GM13976 (cell line): ENCODE results near the gene ZNF791.

Experiments
- DNase-seq: peaks from one replicate; pipeline ENCODE4 v3.0.0; 2012; ENCODE audit warnings: low spot score
- in situ Hi-C: fragments of 300-500 bp; cut with MboI; formaldehyde crosslinking; loops from one replicate; pipeline ENCODE4 v1.12.0; 2022; ENCODE audit warnings: low sequenced_read_pairs, mixed read lengths, inconsistent platforms; ENCODE audit not compliant: unreplicated experiment
- TF ChIP-seq, protein P1 (sequence below): IDR thresholded peaks from 2 replicates; pipeline ENCODE4 v1.5.1; 2012; ENCODE audit warnings: borderline replicate concordance, mild to moderate bottlenecking; ENCODE audit not compliant: insufficient read depth; ENCODE audit errors: extremely low read depth, missing control alignments, control extremely low read depth

The ZNF791 gene

DNA sequence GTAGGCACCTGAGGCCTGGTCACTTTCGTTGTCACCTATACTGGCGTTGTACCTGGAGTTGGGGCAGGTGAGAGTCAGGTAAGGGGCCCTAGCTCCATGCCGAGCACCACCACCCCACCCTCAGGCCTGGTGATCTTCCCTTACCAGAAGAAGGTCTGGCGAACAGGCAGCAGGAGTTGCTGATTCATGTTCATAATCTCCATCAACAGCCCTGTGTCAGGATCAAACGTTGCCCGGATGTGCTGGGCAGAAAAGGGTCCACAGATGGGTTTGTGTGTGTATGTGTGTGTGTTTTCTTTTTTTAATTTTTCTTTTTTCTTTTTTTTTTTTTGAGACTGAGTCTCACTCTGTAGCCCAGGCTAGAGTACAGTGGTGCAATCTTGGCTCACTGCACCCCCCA, 41.5 kb downstream of the ZNF791 start:
- TF ChIP-seq, protein P1, sequence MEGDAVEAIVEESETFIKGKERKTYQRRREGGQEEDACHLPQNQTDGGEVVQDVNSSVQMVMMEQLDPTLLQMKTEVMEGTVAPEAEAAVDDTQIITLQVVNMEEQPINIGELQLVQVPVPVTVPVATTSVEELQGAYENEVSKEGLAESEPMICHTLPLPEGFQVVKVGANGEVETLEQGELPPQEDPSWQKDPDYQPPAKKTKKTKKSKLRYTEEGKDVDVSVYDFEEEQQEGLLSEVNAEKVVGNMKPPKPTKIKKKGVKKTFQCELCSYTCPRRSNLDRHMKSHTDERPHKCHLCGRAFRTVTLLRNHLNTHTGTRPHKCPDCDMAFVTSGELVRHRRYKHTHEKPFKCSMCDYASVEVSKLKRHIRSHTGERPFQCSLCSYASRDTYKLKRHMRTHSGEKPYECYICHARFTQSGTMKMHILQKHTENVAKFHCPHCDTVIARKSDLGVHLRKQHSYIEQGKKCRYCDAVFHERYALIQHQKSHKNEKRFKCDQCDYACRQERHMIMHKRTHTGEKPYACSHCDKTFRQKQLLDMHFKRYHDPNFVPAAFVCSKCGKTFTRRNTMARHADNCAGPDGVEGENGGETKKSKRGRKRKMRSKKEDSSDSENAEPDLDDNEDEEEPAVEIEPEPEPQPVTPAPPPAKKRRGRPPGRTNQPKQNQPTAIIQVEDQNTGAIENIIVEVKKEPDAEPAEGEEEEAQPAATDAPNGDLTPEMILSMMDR, result no peak
- no peak for DNase-seq
- in situ Hi-C loops, result no loop called here

GRCh38 chr19:12655546-12655945, 44.8 kb downstream of the ZNF791 start:
- in situ Hi-C loops, result no loop called here
- TF ChIP-seq, protein P1, result no peak
- no peak for DNase-seq

DNA sequence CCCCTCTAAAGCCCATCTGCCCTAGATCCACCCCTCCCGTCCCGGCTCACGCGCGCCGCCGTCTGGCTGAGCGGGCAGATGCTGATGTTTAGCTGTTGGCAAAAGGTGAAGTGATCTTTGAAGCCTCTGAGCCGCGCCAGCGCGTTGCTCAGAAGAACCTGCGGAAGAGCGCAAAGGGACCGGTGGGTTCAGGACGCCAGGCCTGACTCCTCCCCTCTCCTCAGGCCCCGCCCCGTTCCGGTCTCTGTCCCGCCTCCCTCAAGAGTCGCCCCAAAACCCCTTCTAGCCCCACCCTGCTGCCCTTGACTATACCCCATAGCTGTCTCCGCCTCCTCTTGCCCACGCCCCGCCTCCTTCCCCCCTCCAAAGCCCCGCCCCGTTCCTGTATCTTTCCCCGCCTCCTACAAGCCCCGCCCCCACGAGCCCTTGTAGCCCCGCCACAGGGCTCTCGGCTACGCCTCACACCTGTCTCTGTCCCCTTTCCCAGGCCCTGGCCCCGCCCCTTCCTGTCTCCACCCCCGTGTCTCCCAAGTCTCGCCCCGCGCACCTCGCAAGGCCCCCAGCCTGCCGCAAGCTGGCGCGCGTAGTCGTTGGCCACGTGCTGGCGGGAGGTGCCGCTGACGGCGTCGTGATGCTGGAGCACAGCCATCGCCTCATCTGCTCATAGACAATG, 46.3 kb downstream of the ZNF791 start:
- no peak for DNase-seq
- TF ChIP-seq, protein P1, result no peak
- in situ Hi-C loops, result no loop called here

- TF ChIP-seq, protein P1, result no peak
- DNase-seq, result no peak
- in situ Hi-C loops, result no loop called here
These were observed 47.2 kb downstream of the ZNF791 start for GRCh38 chr19:12657966-12658365.

GRCh38 chr19:12660980-12661379, 50.3 kb downstream of the ZNF791 start:
- DNase-seq, result no peak
- TF ChIP-seq, protein P1, result no peak
- in situ Hi-C loops, result no loop called here

GRCh38 chr19:12664406-12665280, 53.9 kb downstream of the ZNF791 start:
- in situ Hi-C loops, result no loop called here
- TF ChIP-seq, protein P1, result no peak
- DNase-seq, result no peak
